ENCODE data around the gene CMC1.

DNA sequence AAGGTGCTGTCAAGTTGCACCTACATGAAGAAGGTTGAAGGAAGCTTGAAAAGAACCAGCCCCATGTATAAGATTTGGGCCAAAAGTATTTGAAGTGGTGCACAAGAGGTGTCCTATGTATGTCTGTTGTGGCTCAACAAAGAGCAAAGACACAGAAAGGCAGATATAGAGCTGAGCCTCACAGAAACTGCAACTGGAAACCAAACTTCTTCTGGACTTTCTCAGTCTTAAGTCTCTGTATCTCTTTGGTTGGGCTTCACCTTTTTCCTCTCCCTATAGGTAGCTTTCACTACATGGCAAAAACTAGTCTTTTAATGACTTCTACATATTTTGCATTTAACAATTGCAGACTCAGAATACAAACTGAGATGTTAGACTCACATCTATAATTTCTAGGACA is 8.8 kb upstream of the CMC1 start:
- TF ChIP-seq POLR2AphosphoS5 (IDR thresholded peaks at IDR 0.05; ENCODE audit: borderline replicate concordance, low read depth, low read length) (no peak), EZH2 (IDR thresholded peaks at IDR 0.05) (no peak)
